Measurements from ENCODE around the gene GNAT3. TPM values are rescaled to one million over a fixed set of nuclear protein-coding genes. Genes with fewer than 3 reads are reported as not detected.

The GNAT3 gene
- total RNA-seq, 1 experiment from 2014 or later = not detected

GRCh38 chr7:80463272-80463920 is 48.5 kb downstream of the GNAT3 start:
- no peak for DNase-seq (ENCODE audit: low read depth)

- DNase-seq (ENCODE audit: low read depth) = no peak
Measured at GRCh38 chr7:80460857-80461256, 51.0 kb downstream of the GNAT3 start.

- no peak for DNase-seq (ENCODE audit: low read depth)
Measured at GRCh38 chr7:80459776-80460510, 51.9 kb downstream of the GNAT3 start.

GRCh38 chr7:80458822-80459725 is 52.8 kb downstream of the GNAT3 start:
- DNase-seq (ENCODE audit: low read depth) = peak; percentile 8

- no peak for DNase-seq (ENCODE audit: low read depth)
Measured at GRCh38 chr7:80453699-80454340, 58.0 kb downstream of the GNAT3 start.

GRCh38 chr7:80450621-80451308 is 61.1 kb downstream of the GNAT3 start:
- DNase-seq (ENCODE audit: low read depth) = no peak

- no peak for DNase-seq (ENCODE audit: low read depth)
Measured at GRCh38 chr7:80449836-80450235, 62.0 kb downstream of the GNAT3 start.

- no peak for DNase-seq (ENCODE audit: low read depth)
Measured at GRCh38 chr7:80445351-80445750, 66.5 kb downstream of the GNAT3 start.

GRCh38 chr7:80444811-80445210 is 67.1 kb downstream of the GNAT3 start:
- DNase-seq (ENCODE audit: low read depth) = no peak

GRCh38 chr7:80443325-80443724 is 68.5 kb downstream of the GNAT3 start:
- DNase-seq (ENCODE audit: low read depth) = no peak

- DNase-seq (ENCODE audit: low read depth) = no peak
Measured at GRCh38 chr7:80440883-80441282, 71.0 kb downstream of the GNAT3 start.

GRCh38 chr7:80439894-80440821 is 71.7 kb downstream of the GNAT3 start:
- peak; percentile 29 for DNase-seq (ENCODE audit: low read depth)

GRCh38 chr7:80435521-80435920 is 76.3 kb downstream of the GNAT3 start:
- no peak for DNase-seq (ENCODE audit: low read depth)

GRCh38 chr7:80434047-80434446 is 77.8 kb downstream of the GNAT3 start:
- DNase-seq (ENCODE audit: low read depth) = no peak

GRCh38 chr7:80432166-80432565 is 79.7 kb downstream of the GNAT3 start:
- no peak for DNase-seq (ENCODE audit: low read depth)

- no peak for DNase-seq (ENCODE audit: low read depth)
Measured at GRCh38 chr7:80429181-80429580, 82.7 kb downstream of the GNAT3 start.

GRCh38 chr7:80428161-80429054 is 83.5 kb downstream of the GNAT3 start:
- peak; percentile 64 for DNase-seq (ENCODE audit: low read depth)

- DNase-seq (ENCODE audit: low read depth) = no peak
Measured at GRCh38 chr7:80427218-80427617, 84.6 kb downstream of the GNAT3 start.

GRCh38 chr7:80420876-80421275 is 91.0 kb downstream of the GNAT3 start:
- DNase-seq (ENCODE audit: low read depth) = no peak
